GM21529 (cell line): ENCODE results near the gene TBC1D1.
"Not testable (repeated sequence)": the region's sequence is repeated elsewhere in the genome, so short reads cannot be mapped to it uniquely, and the experiment has no call there.

Experiments used
- ATAC-seq: cut with Tn5 transposase; IDR thresholded peaks from one replicate; pipeline ENCODE4 v1.9.1; 2021; ENCODE audit not compliant: unreplicated experiment

Gene TBC1D1

DNA sequence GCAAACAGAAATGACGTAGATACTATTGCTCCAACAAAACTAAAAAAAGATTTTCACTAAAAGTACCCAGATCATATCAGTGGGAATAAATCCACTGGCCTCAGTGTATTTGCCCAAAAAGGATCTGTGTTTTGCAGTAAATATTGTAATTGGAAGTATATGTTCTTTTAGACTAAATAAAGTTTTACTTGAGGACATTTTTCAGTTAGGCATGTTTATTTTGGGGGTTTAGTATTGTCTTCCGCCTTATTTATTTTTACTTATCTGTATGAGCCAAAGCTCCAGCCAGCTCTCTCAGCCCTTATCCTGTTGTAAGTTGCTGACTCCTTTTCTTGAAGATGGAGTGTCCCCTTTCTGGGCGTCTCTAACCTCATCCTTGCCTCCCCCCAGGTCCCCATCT, 119.1 kb downstream of the TBC1D1 start:
- no peak for ATAC-seq

DNA sequence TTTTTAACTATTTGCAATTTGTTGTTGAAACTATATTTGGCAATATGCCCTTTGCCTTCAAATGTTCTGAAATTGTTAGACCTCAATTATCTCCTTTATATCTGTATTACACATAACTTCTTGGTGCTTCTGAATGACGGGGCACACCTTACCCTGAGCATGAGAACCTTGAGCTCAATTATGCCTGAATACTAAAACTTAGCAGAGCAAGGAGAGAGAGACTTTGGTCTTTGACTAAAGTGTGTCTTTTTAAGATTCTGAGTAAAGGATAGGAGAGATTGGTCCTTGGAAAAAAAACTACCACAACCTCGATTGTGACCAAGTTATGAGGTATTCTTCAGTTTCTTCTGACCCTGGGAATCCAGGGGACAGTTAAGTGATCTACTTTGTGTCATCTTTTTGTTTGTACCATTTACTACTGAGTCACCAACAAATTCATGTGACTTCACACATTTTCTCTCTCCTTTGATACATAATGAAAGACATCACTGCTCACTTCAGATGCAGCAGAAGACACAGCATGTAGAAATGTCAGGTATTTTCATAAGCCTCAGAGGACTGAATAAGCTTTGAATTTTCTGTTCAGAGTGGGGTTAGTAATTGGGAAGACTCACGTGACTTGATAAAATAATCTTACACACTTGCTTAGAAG, 120.8 kb downstream of the TBC1D1 start:
- no peak for ATAC-seq

- ATAC-seq: no peak
Observed at GRCh38 chr4:38013461-38014366, 122.8 kb downstream of the TBC1D1 start.

DNA sequence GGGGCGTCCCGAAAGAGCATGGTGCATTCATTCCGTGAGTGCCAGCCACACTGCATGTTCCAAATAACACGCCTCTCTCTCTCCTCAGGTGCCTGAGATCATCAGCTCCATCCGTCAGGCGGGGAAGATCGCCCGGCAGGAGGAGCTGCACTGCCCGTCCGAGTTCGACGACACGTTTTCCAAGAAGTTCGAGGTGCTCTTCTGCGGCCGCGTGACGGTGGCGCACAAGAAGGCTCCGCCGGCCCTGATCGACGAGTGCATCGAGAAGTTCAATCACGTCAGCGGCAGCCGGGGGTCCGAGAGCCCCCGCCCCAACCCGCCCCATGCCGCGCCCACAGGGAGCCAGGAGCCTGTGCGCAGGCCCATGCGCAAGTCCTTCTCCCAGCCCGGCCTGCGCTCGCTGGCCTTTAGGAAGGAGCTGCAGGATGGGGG, 123.6 kb downstream of the TBC1D1 start:
- no peak for ATAC-seq

- ATAC-seq: no peak
Observed at GRCh38 chr4:38015886-38016515, 125.1 kb downstream of the TBC1D1 start.

GRCh38 chr4:38016698-38017097, 125.8 kb downstream of the TBC1D1 start:
- no peak for ATAC-seq

DNA sequence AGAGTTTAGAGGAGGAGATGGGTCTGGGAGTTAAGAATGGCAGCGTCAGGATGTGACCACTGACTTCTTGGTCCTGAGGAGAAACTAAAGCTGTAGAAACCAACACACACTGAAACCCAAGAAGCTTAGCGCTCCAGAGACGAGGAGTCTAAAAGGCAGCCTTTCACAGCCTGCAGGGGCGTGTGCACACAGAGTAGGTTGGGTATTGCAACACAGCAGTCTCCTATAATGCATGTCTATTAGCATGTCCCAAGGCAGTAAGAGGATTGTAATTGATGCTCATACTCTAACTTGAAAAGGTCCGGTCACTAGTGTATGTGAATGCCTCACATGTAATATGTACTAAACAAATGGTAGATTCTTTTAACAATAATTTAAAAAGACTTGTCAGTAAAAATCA, 126.7 kb downstream of the TBC1D1 start:
- ATAC-seq: no peak

DNA sequence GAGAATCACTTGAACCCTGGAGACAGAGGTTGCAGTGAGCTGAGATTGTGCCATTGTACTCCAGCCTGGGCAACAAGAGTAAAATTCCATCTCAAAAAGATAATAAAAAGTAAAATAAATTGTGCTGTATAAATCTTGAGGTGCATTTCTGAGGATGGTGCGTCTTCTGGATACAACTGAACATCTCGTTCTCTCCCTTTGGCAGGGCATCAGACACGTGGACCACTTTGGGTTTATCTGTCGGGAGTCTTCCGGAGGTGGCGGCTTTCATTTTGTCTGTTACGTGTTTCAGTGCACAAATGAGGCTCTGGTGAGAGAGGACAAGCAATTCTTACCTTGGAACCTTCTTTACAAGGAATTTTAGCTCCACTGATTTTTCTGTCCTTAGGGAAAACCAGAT, 129.5 kb downstream of the TBC1D1 start:
- no peak for ATAC-seq

GRCh38 chr4:38020961-38021360, 130.1 kb downstream of the TBC1D1 start:
- ATAC-seq: not testable (repeated sequence)

DNA sequence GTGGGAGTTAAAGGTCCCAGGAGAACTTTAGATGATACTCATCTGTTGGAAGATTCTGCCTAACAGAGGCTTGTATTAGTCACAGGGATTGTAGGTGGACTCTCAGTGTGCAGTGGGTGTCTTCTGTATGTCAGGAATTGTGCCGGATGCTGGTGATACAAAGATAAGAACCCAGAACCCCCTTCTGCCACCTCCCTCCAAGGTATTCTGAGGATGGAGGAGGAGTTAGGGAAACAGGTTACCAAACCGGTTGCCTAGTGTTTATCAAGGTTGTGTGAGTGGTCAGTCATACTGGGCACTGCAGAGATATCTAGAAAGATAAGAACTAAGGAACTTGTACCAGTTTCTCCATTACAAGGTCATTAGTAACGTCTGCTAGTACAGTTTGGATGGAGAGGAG, 130.9 kb downstream of the TBC1D1 start:
- ATAC-seq: no peak

DNA sequence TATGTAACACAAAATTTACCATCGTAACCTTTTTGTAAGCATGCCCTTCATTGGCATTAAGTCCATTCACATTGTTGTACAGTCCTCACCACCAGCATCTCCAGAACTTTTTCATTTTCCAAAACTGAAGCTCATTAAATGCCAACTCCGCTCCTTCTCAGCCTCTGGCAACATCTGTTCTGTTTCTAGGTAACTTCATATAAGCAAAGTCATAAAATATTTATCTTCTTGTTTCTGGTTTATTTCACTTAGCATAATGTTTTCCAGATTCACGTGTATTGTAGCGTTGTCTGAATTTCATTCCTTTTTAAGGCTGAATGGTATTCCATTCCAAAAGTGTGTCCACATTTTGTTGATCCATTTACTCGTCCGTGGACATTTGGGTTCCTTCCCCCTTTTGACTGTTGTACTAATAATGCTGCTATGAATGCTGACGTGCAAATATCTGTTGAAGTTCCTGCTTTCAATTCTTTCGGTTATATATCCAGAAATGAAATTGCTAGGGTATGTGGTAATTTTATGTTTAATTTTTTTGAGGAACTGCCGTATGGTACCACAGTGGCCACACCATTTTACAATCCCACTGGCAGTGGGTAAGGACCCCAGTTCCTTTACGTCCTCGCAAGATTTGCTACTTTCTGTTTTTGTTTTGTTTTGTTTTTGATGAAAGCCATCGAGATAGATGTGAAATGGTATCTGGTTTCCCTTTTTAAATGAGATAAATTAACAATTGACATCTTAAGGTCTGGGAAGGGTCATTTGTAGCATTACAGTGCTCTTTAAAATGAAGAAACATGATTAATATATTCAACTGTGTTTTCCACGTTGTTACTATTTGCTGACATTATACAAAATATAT, 132.7 kb downstream of the TBC1D1 start:
- ATAC-seq: no peak

GRCh38 chr4:38024206-38024509, 133.3 kb downstream of the TBC1D1 start:
- no peak for ATAC-seq

GRCh38 chr4:38025665-38026064, 134.8 kb downstream of the TBC1D1 start:
- no peak for ATAC-seq

DNA sequence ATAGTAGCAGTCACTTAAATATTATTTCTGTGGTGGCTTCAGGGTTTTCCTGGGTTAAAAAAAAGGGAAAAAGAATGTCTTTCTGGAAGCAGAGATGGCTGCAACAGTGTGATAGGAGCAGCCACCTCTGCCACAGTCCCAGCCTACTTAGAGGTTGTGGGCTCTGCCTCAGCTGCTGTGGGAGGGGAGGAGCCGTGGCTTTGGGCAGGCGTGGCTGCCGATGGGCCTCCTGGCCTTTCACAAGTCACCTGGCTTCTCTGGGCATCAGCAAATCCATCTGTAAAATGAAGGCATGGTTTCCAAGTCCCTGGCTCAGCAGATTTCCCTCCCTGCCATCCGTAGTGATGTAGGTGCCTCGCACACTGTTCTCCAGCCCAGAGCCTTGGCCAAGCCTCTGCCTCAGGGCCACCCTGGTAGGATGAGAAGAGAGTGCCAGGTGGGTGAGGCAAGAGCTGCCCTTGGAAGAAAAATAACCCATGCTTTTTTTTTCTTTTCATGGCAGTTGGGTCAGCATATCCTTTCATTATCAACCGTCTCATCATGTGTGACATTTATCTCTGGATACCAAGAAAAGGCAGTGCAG, 135.4 kb downstream of the TBC1D1 start:
- no peak for ATAC-seq

DNA sequence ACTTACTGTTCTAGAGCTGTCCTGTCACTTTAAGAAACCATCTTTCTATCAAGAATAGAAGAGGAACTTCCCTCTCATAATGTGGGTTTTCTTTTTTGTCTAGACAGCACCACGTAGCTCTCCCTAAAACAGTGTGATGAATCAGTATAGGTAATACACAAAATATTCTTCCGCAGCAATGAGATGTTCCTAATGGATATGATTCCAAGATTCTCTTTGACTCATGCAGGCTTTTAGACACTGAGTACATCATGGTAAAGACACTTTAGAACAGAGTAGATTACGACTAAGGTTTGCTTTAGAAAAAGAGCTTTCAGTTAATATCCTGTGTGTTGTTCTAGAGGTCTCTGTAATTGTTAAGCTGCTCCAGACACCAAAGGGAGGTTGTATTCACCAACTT, 139.1 kb downstream of the TBC1D1 start:
- no peak for ATAC-seq

DNA sequence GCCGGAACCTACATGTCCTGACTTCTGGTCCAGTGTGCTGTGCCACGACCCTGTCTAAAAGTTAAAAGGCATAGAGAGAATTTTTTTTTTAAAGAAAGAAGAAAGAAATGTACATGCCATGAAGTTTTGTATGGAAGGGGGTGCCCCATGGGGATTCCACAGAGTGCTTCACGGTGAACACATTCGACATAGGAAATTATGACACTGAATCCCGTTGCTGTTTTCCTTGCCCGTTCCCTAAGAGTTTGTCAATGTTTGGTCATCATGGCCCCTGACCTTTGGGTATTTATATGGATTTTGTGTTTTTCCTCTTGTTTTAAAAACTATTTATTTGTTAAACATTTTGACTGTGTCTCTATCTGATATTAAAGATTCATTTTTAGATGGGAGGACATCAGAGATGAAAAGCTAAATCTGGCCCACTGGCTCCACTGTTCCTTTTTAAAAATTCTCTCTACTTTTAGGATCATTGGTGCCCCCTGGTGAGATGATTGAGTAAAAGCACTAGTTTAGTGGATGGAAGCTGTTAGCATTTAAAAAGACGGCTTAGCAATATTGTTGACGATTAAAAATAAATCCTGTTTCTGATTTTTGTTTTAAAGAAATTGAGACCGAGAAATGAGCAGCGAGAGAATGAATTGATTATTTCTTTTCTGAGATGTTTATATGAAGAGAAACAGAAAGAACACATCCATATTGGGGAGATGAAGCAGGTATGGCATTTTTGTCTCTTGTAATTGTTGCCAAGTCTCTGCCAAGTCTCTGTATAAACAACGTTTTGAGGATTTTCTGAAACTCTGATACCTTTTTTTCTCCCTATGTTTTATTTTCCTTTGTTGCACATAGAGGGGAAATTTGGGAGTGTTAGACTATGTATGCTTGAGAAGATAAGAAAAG, 144.3 kb downstream of the TBC1D1 start:
- ATAC-seq: no peak

GRCh38 chr4:38036548-38036947, 145.7 kb downstream of the TBC1D1 start:
- ATAC-seq: no peak

GRCh38 chr4:38037612-38038011, 146.7 kb downstream of the TBC1D1 start:
- ATAC-seq: no peak

DNA sequence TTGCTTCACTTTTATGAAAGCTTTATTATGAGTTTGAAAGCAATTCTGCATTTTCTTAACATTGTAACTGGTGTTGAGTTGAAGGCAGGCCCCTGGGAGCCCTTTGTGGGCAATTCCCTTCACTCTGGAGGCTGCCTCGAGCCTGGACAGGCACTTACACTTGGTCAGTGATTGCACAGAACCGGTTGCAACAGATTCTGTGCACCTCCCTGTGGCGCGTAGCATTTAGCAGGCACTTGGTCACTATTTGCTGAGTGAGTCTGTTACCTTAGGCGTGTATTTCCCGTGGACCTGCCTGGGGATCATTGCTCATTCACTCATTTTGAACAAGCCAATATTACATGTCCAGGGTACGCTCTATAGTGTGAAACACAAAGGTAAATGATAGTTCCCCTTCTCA, 149.7 kb downstream of the TBC1D1 start:
- ATAC-seq: no peak

GRCh38 chr4:38044060-38044459, 153.2 kb downstream of the TBC1D1 start:
- ATAC-seq: no peak
